DMS114 treated with DMSO at 0.1 percent for 48 hours (cell line): Measurements from ENCODE around the gene STARD8.
A peak's percentile ranks its signal among the peaks of the same experiment; 100 is the strongest.
"Not testable (repeated sequence)": the region's sequence is repeated elsewhere in the genome, so short reads cannot be mapped to it uniquely, and the experiment has no call there.

ENCODE experiments used
- DNase-seq: peaks from one replicate; lab custom pipeline; 2025; ENCODE audit not compliant: unreplicated experiment; lab: John Stamatoyannopoulos, UW

STARD8 gene

GRCh38 chrX:68688931-68689330 lies 41.5 kb downstream of the STARD8 start:
- not testable (repeated sequence) for DNase-seq

GRCh38 chrX:68690936-68691501 lies 43.6 kb downstream of the STARD8 start:
- DNase-seq: no peak

GRCh38 chrX:68691921-68692320 lies 44.5 kb downstream of the STARD8 start:
- no peak for DNase-seq

GRCh38 chrX:68692651-68693050 lies 45.2 kb downstream of the STARD8 start:
- DNase-seq: no peak

GRCh38 chrX:68693481-68694434 lies 46.3 kb downstream of the STARD8 start:
- peak; percentile 26 for DNase-seq

- no peak for DNase-seq
Observed at GRCh38 chrX:68694435-68695205, 47.2 kb downstream of the STARD8 start.

GRCh38 chrX:68695206-68695845 lies 47.9 kb downstream of the STARD8 start:
- no peak for DNase-seq

- no peak for DNase-seq
Observed at GRCh38 chrX:68696267-68696990, 49.0 kb downstream of the STARD8 start.

- DNase-seq: no peak
Observed at GRCh38 chrX:68697036-68697435, 49.6 kb downstream of the STARD8 start.

- no peak for DNase-seq
Observed at GRCh38 chrX:68697465-68698125, 50.1 kb downstream of the STARD8 start.

- no peak for DNase-seq
Observed at GRCh38 chrX:68698942-68699341, 51.5 kb downstream of the STARD8 start.

GRCh38 chrX:68699960-68700746 lies 52.7 kb downstream of the STARD8 start:
- DNase-seq: no peak

GRCh38 chrX:68703369-68703768 lies 55.9 kb downstream of the STARD8 start:
- DNase-seq: no peak

GRCh38 chrX:68703846-68704245 lies 56.4 kb downstream of the STARD8 start:
- no peak for DNase-seq

GRCh38 chrX:68705986-68706385 lies 58.5 kb downstream of the STARD8 start:
- no peak for DNase-seq

- no peak for DNase-seq
Observed at GRCh38 chrX:68708503-68709290, 61.2 kb downstream of the STARD8 start.

- DNase-seq: no peak
Observed at GRCh38 chrX:68710870-68711576, 63.6 kb downstream of the STARD8 start.

GRCh38 chrX:68711845-68712244 lies 64.4 kb downstream of the STARD8 start:
- no peak for DNase-seq
